Stimulated activated CD4-positive, alpha-beta T cell treated with anti-CD3 and anti-CD28 coated beads, Interleukin-1b, Interleukin-23, amount 100 ng/mL, for 24 hours (primary cell): ENCODE data around the gene SFXN4.
A peak's percentile ranks its signal among the peaks of the same experiment; 100 is the strongest.
"Not testable (repeated sequence)": the region's sequence is repeated elsewhere in the genome, so short reads cannot be mapped to it uniquely, and the experiment has no call there.

Experiments used
- DNase-seq, 4 experiments: peaks; one replicate each; pipeline ENCODE4 v3.0.0-alpha.2; 2020; ENCODE audit warnings: low read depth in 4 of 4, low spot score in 1 of 4

Gene SFXN4

DNA sequence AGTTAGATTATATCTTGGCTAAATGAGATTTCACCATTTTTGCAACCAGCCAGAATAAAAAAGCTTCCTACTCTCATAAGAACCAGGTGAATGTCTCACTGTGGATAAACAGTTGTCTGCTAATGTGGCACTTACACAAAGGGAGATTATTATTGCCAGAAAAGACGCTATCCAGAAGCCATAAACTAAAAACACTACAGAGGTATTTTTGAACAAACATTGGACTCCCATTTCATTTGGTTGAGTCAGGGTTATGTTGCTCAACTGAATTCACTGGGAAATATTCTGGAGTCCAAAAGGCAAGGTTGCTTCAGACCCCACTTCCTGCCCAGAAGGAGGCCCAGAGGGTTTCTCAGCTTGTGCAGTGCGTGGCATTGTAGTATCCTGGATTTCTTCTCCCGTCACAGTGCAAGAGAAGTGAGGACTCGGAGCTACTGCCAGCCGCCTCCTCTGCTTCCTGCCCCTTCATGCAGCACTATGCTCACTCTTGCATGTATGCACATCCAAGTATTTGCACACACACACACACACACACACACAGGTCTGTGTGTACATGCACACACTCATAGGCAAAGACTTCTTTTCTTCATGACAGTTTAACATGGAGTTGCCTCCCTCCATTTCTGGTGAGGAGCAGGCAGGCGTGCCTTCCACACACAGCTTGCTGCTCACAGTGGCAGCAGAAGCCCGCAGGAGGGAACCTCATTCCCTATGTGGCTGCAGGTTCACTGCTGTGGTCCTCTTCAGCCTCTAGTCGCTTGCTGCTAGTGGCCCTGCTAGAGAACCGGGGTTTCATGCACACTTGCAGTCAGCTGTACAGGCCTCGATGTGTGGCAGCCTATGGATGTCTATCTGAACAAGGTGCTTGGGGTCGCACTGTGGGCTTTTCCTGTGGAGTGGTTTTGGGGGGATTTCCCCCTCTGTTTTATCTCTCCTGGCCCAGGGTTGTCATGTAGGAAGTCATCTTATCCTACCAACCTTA, 51.5 kb downstream of the SFXN4 start:
- DNase-seq: no peak

DNA sequence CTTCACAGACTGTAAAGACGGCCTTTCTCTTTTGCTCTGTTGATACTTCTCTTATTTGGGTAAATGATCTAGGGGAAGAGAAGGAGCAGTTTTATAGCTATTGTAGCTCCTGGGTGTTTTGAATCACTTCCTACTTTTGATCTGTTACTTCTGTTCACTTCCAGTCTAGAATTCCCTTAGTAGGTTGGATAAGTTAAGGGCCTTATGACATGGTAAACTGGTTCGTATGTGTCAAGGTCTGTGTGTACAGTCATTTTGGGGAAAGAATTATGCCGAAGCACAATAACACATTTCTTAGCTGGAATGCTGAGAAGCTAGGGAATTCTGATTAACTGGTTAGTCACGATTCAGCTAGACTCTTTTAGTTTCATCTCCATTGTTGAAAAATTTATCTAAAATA, 53.5 kb downstream of the SFXN4 start:
- DNase-seq: no peak

DNA sequence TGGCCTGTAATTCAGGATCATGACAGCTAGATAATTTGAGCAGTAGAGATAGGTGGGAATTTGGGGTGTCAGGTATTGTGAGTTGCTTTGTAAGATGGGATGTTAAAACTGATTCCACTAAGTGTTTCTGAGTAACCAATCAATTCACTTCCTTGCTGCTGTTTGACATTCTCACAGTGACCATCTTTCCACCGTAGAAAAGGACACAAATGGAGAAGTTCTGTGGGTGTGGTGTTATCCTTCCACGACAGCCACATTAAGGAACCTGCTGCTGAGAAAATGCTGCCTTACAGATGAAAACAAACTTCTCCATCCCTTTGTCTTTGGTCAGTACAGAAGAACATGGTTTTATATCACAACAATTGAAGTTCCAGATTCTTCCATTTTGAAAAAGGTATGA, 57.7 kb downstream of the SFXN4 start:
- not testable (repeated sequence) for DNase-seq

- not testable (repeated sequence) for DNase-seq
These were observed 58.4 kb downstream of the SFXN4 start for GRCh38 chr10:119107106-119107505.

GRCh38 chr10:119105899-119106298, 59.6 kb downstream of the SFXN4 start:
- DNase-seq: not testable (repeated sequence)

DNA sequence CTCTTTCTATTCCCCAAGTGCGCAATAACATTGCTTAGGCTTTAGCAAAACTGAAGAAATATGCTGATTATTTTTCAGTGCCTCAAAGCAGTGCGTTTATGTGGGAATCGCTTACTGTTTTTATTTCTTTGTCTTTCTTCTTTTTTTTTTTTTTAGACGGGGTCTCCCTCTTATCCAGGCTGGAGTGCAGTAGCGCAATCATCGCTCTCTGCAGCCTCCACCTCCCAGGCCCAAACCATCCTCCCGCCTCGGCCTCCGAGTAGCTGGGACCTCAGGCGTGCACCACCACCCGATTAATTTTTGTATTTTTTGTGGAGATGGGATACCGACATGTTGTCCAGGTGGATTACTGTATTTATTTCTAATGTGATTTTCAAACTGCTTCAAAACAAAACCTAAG, 60.4 kb downstream of the SFXN4 start:
- DNase-seq: no peak

DNA sequence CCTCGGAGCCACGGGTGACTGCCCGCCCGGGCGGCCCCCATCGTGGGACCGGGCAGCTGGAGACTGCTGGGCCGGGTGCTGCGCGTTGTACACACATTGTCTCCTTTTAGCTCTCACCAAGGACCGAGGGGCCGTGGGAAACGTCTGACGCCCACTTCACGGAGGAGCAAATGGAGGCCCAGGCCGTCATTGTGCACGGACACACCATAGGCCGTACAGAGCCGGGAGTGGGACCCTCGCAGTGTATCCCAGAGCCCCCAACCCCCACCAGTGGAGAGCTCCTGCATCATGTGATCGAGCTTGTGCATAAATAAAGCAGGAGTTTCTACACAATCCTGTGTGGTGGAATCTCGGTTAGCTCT, 60.9 kb downstream of the SFXN4 start:
- no peak for DNase-seq

DNA sequence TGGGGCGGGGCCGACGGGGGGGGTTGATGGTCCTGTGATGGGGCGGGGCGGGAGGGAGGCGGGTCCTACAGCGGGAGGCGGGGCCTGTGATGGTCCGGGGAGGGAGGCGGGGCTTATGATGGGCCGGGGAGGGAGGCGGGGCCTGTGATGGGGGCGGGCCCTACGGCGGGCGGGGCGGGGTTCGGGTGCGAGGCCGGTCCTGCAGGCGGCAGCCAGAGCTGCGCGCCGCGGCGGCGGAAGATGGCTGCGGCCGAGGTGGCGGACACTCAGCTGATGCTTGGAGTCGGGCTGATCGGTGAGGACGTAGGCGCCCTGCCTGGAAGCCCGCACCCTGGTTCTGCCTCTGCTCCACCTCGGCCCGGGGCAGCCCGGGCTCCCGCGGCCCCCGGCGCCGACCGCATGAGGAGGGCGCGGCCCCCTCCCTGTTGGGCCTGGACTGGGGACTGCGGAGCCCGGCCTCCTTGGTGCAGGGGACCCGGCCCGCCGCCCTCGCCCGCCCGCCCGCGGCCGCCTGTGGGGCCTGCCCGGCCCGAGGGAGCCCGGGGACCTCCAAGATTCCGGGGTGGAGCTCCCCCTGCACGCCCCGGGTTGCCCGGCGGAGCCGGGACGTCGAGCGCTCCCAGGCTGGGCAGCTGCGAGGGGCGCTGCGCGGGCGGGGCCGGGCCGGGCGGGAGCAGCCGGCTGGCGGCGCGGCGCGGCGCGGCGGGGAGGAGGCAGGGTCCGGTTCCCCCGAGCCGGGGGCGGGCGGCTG, 61.4 kb downstream of the SFXN4 start, which contains the start of gene DENND10:
DENND10 (plus strand) TSS at position 211 of the 751 bp plus-strand sequence; CDS start at position 241, 30 bp downstream.
- DNase-seq: peak; percentile 50 to 72 (median 68)

DNA sequence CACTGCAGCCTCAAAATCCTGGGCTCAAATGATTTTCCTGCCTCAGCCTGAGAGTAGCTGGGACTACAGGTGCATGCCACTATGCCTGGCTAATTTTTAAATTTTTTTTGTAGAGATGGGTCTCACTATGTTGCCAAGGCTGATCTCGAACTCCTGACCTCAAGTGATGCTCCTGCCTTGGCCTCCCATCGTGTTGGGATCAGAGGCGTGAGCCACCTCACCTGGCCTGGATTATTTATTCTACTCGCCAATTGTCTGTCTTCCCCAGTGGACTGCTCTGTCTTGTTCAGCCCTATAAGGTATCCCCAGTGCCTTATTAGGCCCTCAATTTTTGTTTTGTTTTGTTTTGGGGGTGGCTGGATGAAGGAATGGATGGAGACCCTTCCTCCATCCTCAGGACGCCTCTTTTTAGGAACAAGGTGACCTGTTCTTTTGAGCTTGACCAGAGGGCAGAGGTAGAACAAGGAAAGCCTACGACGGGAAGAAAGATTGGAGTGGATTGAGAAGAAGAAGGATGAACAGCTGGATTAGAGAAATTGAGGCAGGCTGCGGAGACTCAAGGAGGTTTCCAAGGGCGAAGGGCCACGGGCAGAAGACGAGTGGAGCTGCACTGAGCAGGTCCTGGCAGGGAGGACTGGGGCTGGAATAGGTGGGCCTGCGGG, 62.1 kb downstream of the SFXN4 start:
- DNase-seq: no peak

GRCh38 chr10:119101366-119102098, 64.0 kb downstream of the SFXN4 start:
- no peak for DNase-seq

- no peak for DNase-seq
These were observed 64.9 kb downstream of the SFXN4 start for GRCh38 chr10:119100434-119101238.

DNA sequence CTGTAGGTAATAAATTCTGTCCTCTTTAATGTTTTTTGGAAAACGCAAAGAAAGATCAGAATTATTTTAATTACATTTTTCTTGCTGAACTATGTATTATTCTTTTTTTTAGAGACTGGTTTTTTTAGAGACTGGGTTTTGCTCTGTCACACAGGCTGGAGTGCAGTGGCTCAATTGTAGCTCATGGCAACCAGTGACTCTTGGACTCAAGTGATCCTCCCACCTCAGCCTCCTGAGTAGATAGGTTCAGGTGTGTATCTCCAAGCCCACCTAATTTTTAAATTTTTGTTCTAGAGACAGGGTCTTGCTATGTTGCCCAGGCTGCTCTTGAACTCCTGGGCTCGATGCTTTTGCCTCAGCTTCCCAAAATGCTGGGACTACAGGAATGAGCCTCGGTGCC, 66.9 kb downstream of the SFXN4 start:
- DNase-seq: no peak

DNA sequence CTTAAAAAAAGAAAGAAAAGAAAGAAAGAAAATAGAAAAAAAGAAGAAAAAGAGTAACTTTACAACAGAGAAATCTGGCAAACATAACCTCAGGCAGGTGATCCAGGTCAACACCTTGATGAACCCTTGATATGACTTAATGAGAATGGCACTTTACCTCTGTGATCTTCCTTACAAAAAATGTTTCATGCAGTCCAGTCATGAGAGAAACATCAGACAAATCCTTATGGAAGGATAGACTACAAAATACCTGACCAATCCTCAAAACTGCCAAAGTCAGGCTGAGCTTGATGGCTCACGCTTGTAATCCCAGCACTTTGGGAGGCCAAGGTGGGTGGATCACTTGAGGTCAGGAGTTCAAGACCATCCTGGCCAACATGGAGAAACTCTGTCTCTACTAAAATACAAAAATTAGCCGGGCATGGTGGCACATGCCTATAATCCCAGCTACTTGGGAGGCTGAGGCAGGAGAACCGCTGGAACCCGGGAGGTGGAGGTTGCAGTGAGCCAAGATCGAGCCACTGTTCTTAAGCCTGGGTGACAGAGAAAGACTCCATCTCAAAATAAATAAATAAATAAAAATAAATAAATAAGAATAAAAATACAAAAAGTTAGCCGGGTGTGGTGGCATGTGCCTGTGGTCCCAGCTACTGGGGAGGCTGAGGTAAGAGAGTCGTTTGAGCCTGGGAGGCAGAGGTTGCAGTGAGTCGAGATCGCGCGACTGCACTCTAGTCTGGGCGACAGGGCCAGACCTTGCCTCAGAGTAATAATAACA, 68.7 kb downstream of the SFXN4 start:
- DNase-seq: not testable (repeated sequence)

DNA sequence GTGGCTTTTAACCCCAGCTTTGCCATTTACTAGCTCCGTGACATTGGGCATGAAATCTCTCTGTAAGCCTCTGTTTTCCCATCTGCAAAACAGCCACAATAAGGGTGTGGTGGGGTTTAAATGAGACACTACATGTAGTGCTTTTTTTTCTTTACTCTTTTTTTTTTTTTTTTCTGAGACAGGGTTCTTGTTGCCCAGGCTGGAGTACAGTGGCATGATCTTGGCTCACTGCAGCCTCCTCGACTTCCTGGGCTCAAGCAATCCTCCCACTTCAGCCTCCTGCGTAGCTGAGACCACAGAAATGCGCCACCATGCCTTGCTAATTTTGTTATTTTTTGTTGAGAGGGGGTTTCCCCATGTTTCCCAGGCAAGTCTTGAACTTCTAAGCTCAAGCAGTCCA, 69.9 kb downstream of the SFXN4 start:
- DNase-seq: no peak

GRCh38 chr10:119090968-119091367, 74.5 kb downstream of the SFXN4 start:
- no peak for DNase-seq
